K562 (cell line): ENCODE data around the gene DEGS2. TPM values are rescaled to one million over a fixed set of nuclear protein-coding genes. Genes with fewer than 3 reads are reported as not detected.

Experiments
- ATAC-seq: fragments of 200-7000 bp; cut with Tn5 transposase; 3 replicates; pipeline ENCODE4 v1.9.1; 2020; ENCODE audit warnings: moderate library complexity
- BruUV-seq: library from RNA; stranded (reverse); fragments of 400-500 nt; replicated peaks from 2 replicates; lab custom pipeline; 2021; lab: Mats Ljungman, UMichigan
- CTCF ChIA-PET: fragments of 300-600 bp; formaldehyde crosslinking; extraction: SDS; loops from one replicate; lab custom pipeline; 2021; ENCODE audit warnings: low intra/inter-chr PET ratio; lab: Yijun Ruan, JAX
- POLR2A ChIA-PET: fragments of 300-600, 350-650 bp; sonication (Branson Sonifier 250); formaldehyde crosslinking; extraction: SDS; loops from one replicate; lab custom pipeline; 2021; ENCODE audit warnings: antibody characterized with exemption, inconsistent platforms; lab: Yijun Ruan, JAX
- DNase-seq, 4 experiments: peaks; one replicate each; pipeline versions ENCODE4 v3.0.0 to v3.0.0-alpha.2; 2011 to 2018; ENCODE audit warnings: low spot score in 3 of 4, mixed read lengths in 3 of 4; ENCODE audit errors: extremely low read depth in 1 of 4
- FAIRE-seq: peaks from 2 replicates; lab custom pipeline; 2011; peaks lifted over from hg19 to GRCh38; lab: Jason Lieb, UNC
- H2AFZ ChIP-seq: 2 replicates; pipeline ENCODE4 v1.6.0; 2011; ENCODE audit warnings: low read depth, low read length, control low read depth, inconsistent platforms
- H3K27ac ChIP-seq: fragments of 200-600 bp; 3 replicates; pipeline ENCODE4 v1.8.0; 2011; ENCODE audit warnings: low read depth, mild to moderate bottlenecking, control low read depth, inconsistent platforms, low read length, moderate library complexity, mixed read lengths; ENCODE audit errors: extremely low read depth
- H3K27me3 ChIP-seq, 2 experiments: fragments of 300-600 bp in 1 of 2; 2 replicates in 1 of 2; 3 replicates in 1 of 2; pipeline versions ENCODE4 v1.6.0 to v1.8.0; 2011; ENCODE audit warnings: inconsistent platforms in 2 of 2, low read length in 2 of 2, mild to moderate bottlenecking in 1 of 2, mixed read lengths in 1 of 2, moderate library complexity in 1 of 2; ENCODE audit not compliant: control insufficient read depth in 2 of 2, insufficient read depth in 2 of 2
- H3K36me3 ChIP-seq: fragments of 300-600 bp; 3 replicates; pipeline ENCODE4 v1.8.0; 2011; ENCODE audit warnings: mild to moderate bottlenecking, low read length, inconsistent platforms; ENCODE audit not compliant: control insufficient read depth, insufficient read depth
- H3K4me1 ChIP-seq, 2 experiments: fragments of 200-600 bp in 1 of 2; replicated peaks in 1 of 2; 2 replicates in 1 of 2; 3 replicates in 1 of 2; pipeline versions ENCODE4 v1.5.1 to v1.8.0; 2011; ENCODE audit warnings: inconsistent platforms in 2 of 2, low read length in 2 of 2, mild to moderate bottlenecking in 1 of 2, mixed read lengths in 1 of 2, moderate library complexity in 1 of 2; ENCODE audit not compliant: control insufficient read depth in 2 of 2, insufficient read depth in 2 of 2
- H3K4me2 ChIP-seq: 2 replicates; pipeline ENCODE4 v1.6.1; 2011; ENCODE audit warnings: low read length, control low read depth, inconsistent platforms, mixed read lengths; ENCODE audit not compliant: insufficient read depth
- H3K4me3 ChIP-seq: fragments of 200-600 bp; sonication (generic), shearing (Covaris generic); 2 replicates; pipeline ENCODE4 v1.5.1; 2016; ENCODE audit warnings: control low read depth, inconsistent platforms
- H3K79me2 ChIP-seq: fragments of 200-600 bp; 3 replicates; pipeline ENCODE4 v1.8.0; 2011; ENCODE audit warnings: low read length, inconsistent platforms; ENCODE audit not compliant: control insufficient read depth, insufficient read depth
- H3K9ac ChIP-seq, 2 experiments: 2 replicates each; pipeline versions ENCODE4 v1.6.0 to v1.6.1; 2011; ENCODE audit warnings: low read depth in 2 of 2, low read length in 2 of 2, control low read depth in 1 of 2, inconsistent platforms in 1 of 2, mild to moderate bottlenecking in 1 of 2, mixed read lengths in 1 of 2; ENCODE audit not compliant: insufficient read depth in 1 of 2
- H3K9me1 ChIP-seq: one replicate; pipeline ENCODE4 v1.6.0; 2011; ENCODE audit warnings: inconsistent platforms, mild to moderate bottlenecking, low read length, moderate library complexity; ENCODE audit not compliant: control insufficient read depth, insufficient read depth
- H3K9me3 ChIP-seq: replicated peaks from 2 replicates; pipeline ENCODE4 v1.5.1; 2011; ENCODE audit warnings: low read depth, low read length, inconsistent platforms; ENCODE audit not compliant: control insufficient read depth, insufficient read depth
- H4K20me1 ChIP-seq: replicated peaks from 2 replicates; pipeline ENCODE4 v1.6.1; 2011; ENCODE audit warnings: low read length, inconsistent platforms, mixed read lengths; ENCODE audit not compliant: control insufficient read depth, insufficient read depth
- AFF4 ChIP-seq: sonication (generic); formaldehyde crosslinking; IDR thresholded peaks from 2 replicates; pipeline ENCODE4 v1.8.0; 2023; ENCODE audit warnings: mild to moderate bottlenecking, missing genetic modification reagents
- CSDE1 ChIP-seq, 2 experiments: fragments of 450-650 bp; IDR thresholded peaks; 2 replicates each; pipeline ENCODE4 v1.6.1; 2016; ENCODE audit warnings: mild to moderate bottlenecking in 1 of 2
- DIDO1 ChIP-seq: fragments of 450-650 bp; IDR thresholded peaks from 2 replicates; pipeline ENCODE4 v1.6.1; 2016; ENCODE audit warnings: low read depth, missing biosample characterization, missing genetic modification characterization
- GMEB1 ChIP-seq: fragments of 250-450 bp; sonication (Bioruptor Pico); IDR thresholded peaks from 2 replicates; pipeline ENCODE4 v1.4.0; 2020; ENCODE audit warnings: mild to moderate bottlenecking
- MAX ChIP-seq: sonication (generic); formaldehyde crosslinking; IDR thresholded peaks from 2 replicates; pipeline ENCODE4 v1.9.0; 2022; ENCODE audit warnings: mild to moderate bottlenecking, missing genetic modification reagents
- NBN ChIP-seq: fragments of 450-650 bp; IDR thresholded peaks from 2 replicates; pipeline ENCODE4 v1.6.1; 2016; ENCODE audit warnings: low read depth, mild to moderate bottlenecking
- PYGO2 ChIP-seq: fragments of 450-650 bp; IDR thresholded peaks from 2 replicates; pipeline ENCODE4 v1.6.1; 2016; ENCODE audit warnings: mild to moderate bottlenecking, missing genetic modification characterization, moderate library complexity, missing compliant biosample characterization
- RHOXF2B ChIP-seq: fragments of 250-450 bp; sonication (Bioruptor Pico); conservative IDR thresholded peaks from 2 replicates; pipeline ENCODE4 v1.5.1; 2021
- SMARCE1 ChIP-seq: fragments of 450-650 bp; IDR thresholded peaks from 2 replicates; pipeline ENCODE4 v1.7.1; 2016; ENCODE audit warnings: mild to moderate bottlenecking
- THRB ChIP-seq: fragments of 450-650 bp; formaldehyde crosslinking; conservative IDR thresholded peaks from 2 replicates; pipeline ENCODE4 v1.4.0; 2022; ENCODE audit warnings: mild to moderate bottlenecking, missing genetic modification characterization
- TRIM24 ChIP-seq, 2 experiments: fragments of 450-650 bp; IDR thresholded peaks; 2 replicates each; pipeline ENCODE4 v1.6.1; 2016
- ZFP91 ChIP-seq: sonication (generic); formaldehyde crosslinking; IDR thresholded peaks from 2 replicates; pipeline ENCODE4 v1.8.0; 2022; ENCODE audit warnings: mild to moderate bottlenecking, missing genetic modification reagents
- ZNF12 ChIP-seq: sonication (generic); formaldehyde crosslinking; IDR thresholded peaks from 2 replicates; pipeline ENCODE4 v1.4.0; 2020; ENCODE audit warnings: mild to moderate bottlenecking, missing genetic modification reagents
- ZNF444 ChIP-seq: fragments of 250-450 bp; sonication (Bioruptor Pico); IDR thresholded peaks from 2 replicates; pipeline ENCODE4 v1.4.0; 2020; ENCODE audit warnings: mild to moderate bottlenecking, moderate library complexity
- ZNF583 ChIP-seq: fragments of 250-450 bp; sonication (Bioruptor Pico); IDR thresholded peaks from 2 replicates; pipeline ENCODE4 v1.4.0; 2020
- ZNF586 ChIP-seq: fragments of 450-650 bp; formaldehyde crosslinking; conservative IDR thresholded peaks from 2 replicates; pipeline ENCODE4 v1.4.0; 2020; ENCODE audit warnings: mild to moderate bottlenecking, moderate library complexity
- ZNF707 ChIP-seq: fragments of 250-450 bp; sonication (Bioruptor Pico); conservative IDR thresholded peaks from 2 replicates; pipeline ENCODE4 v1.8.0; 2022; ENCODE audit warnings: inconsistent platforms, mild to moderate bottlenecking, moderate library complexity
- WGBS: fragments of 100-300 bp; shearing (Covaris generic); methylation state at CpG from one replicate; pipeline ENCODE4 v1.1.6; 2016; ENCODE audit warnings: low coverage, mixed read lengths; ENCODE audit not compliant: insufficient coverage; ENCODE audit errors: missing lambda C conversion rate; 5-methylcytosine and 5-hydroxymethylcytosine counted together
- in situ Hi-C: fragments of 300-500 bp; cut with MboI; formaldehyde crosslinking; loops from 4 replicates; pipeline ENCODE4 v1.15.0; 2018; ENCODE audit warnings: inconsistent platforms, mixed read lengths
- intact Hi-C: fragments of 100-400 bp; cut with micrococcal nuclease; formaldehyde crosslinking; loops from 2 replicates; pipeline ENCODE4 v1.14.2; 2022
- polyA plus RNA-seq, 8 experiments: library from polyadenylated mRNA; depleted of rRNA in 4 of 8; stranded (reverse) in 5 of 8; unstranded in 3 of 8; fragments of >200 nt; fragmentation: Nextera tagmentation in 2 of 8; fragmentation: Illumina TruSeq in 1 of 8; extraction: Ambion mirVana in 2 of 8; extraction: Trizol in 1 of 8; gene quantifications; 2 replicates each; pipeline versions ENCODE4 v1.2.1 to v1.2.3, GENCODE V29; 2011 to 2014; ENCODE audit warnings: inconsistent platforms in 1 of 8, missing spikeins in 1 of 8
- total RNA-seq, 7 experiments: library from RNA; depleted of rRNA in 6 of 7; stranded (reverse); fragments of >200 nt in 6 of 7; fragmentation: Illumina TruSeq in 2 of 7; extraction: Trizol in 2 of 7; gene quantifications; 2 replicates each; pipeline versions ENCODE4 v1.2.1 to v1.2.3, GENCODE V29; 2011 to 2021; ENCODE audit warnings: low replicate concordance in 1 of 7

Gene DEGS2
- total and polyA plus RNA-seq, 9 of the 15 experiments (the other 6 are each of a cell fraction or from before 2014, with no cell fraction given): 0.22 to 2.9 (median 0.70) TPM

- no peak overlapping the region for H3K4me3 ChIP-seq
- H3K27ac ChIP-seq: no peak overlapping the region
- no peak overlapping the region for H3K4me2 ChIP-seq
- no peaks in the 10 kb centered on the region for H3K9me3 ChIP-seq
- in situ Hi-C loops: no loop called here
- H3K36me3 ChIP-seq: no peaks in the 10 kb centered on the region
- H2AFZ ChIP-seq: no peak overlapping the region
- FAIRE-seq: no peak
- no TSS peak for BruUV-seq
- DNase-seq: no peak
- no peaks in the 10 kb centered on the region for H3K79me2 ChIP-seq
- H4K20me1 ChIP-seq: no peaks in the 10 kb centered on the region
- H3K4me1 ChIP-seq: peaks cover 6 to 16% of the 10 kb centered on the region in 2 experiments; a peak in 2 of 5 replicates
- ATAC-seq: no peak
- CTCF ChIA-PET: no interaction called here
- POLR2A ChIA-PET: no interaction called here
- H3K9ac ChIP-seq: no peak overlapping the region
- WGBS: 48% methylated on average over 5 of the region's 5 CpGs
- no peaks in the 10 kb centered on the region for H3K27me3 ChIP-seq
- intact Hi-C loops: no loop called here
- no peaks in the 10 kb centered on the region for H3K9me1 ChIP-seq
- TF ChIP-seq ZFP91 (CRISPR knock-in tag): no peak
- TF ChIP-seq TRIM24 (IDR thresholded peaks at IDR 0.05): no peak
- TF ChIP-seq NBN: no peak
- no peak for TF ChIP-seq AFF4 (CRISPR knock-in tag)
- no peak for TF ChIP-seq CSDE1 (IDR thresholded peaks at IDR 0.05)
- TF ChIP-seq ZNF707 (CRISPR knock-in tag): no peak
- no peak for TF ChIP-seq MAX
- no peak for TF ChIP-seq THRB (CRISPR knock-in tag)
- no peak for TF ChIP-seq ZNF586
- TF ChIP-seq ZNF12 (CRISPR knock-in tag): no peak
- TF ChIP-seq PYGO2 (tag): no peak
- no peak for TF ChIP-seq ZNF583
- TF ChIP-seq DIDO1 (tag): no peak
- no peak for TF ChIP-seq RHOXF2B (CRISPR knock-in tag)
- no peak for TF ChIP-seq SMARCE1
- TF ChIP-seq GMEB1: no peak
- TF ChIP-seq ZNF444 (CRISPR knock-in tag): no peak
These were observed 13.4 kb upstream of the DEGS2 start for GRCh38 chr14:100172811-100173210.
